HL-60 (cell line): ENCODE results near the gene CPTP.

Experiments
- DNase-seq, 2 experiments: peaks; one replicate each; pipeline ENCODE4 v3.0.0-alpha.2; 2010 to 2020; ENCODE audit warnings: low read depth in 1 of 2, low spot score in 1 of 2
- H3K27ac ChIP-seq: fragments of 250-450 bp; sonication (Bioruptor Pico); replicated peaks from 2 replicates; pipeline ENCODE4 v1.5.1; 2020; ENCODE audit warnings: mild to moderate bottlenecking, moderate library complexity
- H3K27me3 ChIP-seq: fragments of 250-450 bp; sonication (Bioruptor Pico); 2 replicates; pipeline ENCODE4 v1.5.1; 2021; ENCODE audit warnings: mild to moderate bottlenecking, moderate library complexity; ENCODE audit not compliant: insufficient read depth, poor library complexity, severe bottlenecking
- H3K4me3 ChIP-seq: replicated peaks from 2 replicates; pipeline ENCODE4 v1.5.1; 2011; ENCODE audit warnings: mild to moderate bottlenecking, control low read depth, low read length; ENCODE audit not compliant: insufficient read depth
- CTCF ChIP-seq: IDR thresholded peaks from one replicate; pipeline ENCODE4 v1.5.1; 2011; ENCODE audit warnings: low read length, control low read depth, inconsistent platforms; ENCODE audit not compliant: insufficient read depth
- GABPA ChIP-seq: IDR thresholded peaks from 2 replicates; pipeline ENCODE4 v1.6.1; 2012; ENCODE audit warnings: low read depth
- POLR2AphosphoS5 ChIP-seq: IDR thresholded peaks from 2 replicates; pipeline ENCODE4 v1.6.1; 2012; ENCODE audit warnings: low read depth
- SPI1 ChIP-seq: IDR thresholded peaks from 2 replicates; pipeline ENCODE4 v1.6.1; 2012; ENCODE audit warnings: low read depth, mild to moderate bottlenecking, borderline replicate concordance
- TF ChIP-seq, protein P1 (sequence below): IDR thresholded peaks from 2 replicates; pipeline ENCODE4 v1.6.1; 2012; ENCODE audit warnings: low read depth; ENCODE audit not compliant: insufficient replicate concordance

Gene CPTP

DNA sequence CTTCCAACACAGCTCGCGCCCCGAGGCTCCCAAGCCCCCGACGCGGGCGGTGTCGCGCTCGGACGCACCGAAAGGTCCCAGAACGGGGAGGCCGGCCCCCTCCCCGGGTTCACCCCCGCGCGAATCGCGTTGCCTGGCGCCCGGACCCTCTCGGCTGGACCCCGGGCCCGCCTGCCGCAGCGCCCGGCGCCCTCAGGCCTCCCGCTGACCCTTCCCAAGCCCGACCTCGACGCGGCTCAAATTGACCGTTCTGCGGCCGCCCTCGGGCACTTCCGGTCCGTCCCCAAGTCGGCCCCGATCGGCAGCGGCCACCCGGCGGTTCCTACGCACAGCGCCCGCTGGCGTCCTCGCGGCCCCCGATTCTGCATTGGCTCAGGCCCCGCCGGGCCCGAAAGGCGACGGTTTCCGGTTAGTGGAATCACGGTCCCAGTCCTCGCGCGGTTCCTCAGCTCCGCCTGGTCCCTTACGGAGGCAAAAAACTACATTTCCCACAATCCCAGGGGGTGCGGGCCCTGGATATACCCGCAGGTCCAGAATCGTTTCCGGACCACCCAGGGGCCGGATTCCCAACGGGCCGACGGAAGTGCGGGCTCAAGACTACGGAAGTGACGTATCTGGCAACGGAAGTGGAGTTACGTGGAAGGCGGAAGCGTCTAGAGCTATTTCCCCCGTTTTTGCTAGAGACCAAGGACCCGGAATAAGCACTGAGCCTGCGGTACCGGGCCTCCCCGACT, 50.5 kb downstream of the CPTP start, which contains the start of gene AURKAIP1:
Gene AURKAIP1 (minus strand): TSS at position 279 of the 734 bp plus-strand sequence. CDS start 451 bp downstream, outside the sequence.
- DNase-seq: peak; percentile 99 to 100
- H3K4me3 ChIP-seq: peak within 1 kb of the TSS; percentile 98
- H3K27me3 ChIP-seq: no peaks in the 10 kb centered on the region
- H3K27ac ChIP-seq: peak within 1 kb of the TSS; percentile 91
- peak; percentile 81; the same call in 1 of the 2 replicates for TF ChIP-seq SPI1
- no peak for TF ChIP-seq CTCF
- TF ChIP-seq POLR2AphosphoS5: peak; percentile 76
- TF ChIP-seq, protein P1, sequence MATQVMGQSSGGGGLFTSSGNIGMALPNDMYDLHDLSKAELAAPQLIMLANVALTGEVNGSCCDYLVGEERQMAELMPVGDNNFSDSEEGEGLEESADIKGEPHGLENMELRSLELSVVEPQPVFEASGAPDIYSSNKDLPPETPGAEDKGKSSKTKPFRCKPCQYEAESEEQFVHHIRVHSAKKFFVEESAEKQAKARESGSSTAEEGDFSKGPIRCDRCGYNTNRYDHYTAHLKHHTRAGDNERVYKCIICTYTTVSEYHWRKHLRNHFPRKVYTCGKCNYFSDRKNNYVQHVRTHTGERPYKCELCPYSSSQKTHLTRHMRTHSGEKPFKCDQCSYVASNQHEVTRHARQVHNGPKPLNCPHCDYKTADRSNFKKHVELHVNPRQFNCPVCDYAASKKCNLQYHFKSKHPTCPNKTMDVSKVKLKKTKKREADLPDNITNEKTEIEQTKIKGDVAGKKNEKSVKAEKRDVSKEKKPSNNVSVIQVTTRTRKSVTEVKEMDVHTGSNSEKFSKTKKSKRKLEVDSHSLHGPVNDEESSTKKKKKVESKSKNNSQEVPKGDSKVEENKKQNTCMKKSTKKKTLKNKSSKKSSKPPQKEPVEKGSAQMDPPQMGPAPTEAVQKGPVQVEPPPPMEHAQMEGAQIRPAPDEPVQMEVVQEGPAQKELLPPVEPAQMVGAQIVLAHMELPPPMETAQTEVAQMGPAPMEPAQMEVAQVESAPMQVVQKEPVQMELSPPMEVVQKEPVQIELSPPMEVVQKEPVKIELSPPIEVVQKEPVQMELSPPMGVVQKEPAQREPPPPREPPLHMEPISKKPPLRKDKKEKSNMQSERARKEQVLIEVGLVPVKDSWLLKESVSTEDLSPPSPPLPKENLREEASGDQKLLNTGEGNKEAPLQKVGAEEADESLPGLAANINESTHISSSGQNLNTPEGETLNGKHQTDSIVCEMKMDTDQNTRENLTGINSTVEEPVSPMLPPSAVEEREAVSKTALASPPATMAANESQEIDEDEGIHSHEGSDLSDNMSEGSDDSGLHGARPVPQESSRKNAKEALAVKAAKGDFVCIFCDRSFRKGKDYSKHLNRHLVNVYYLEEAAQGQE: no peak
- TF ChIP-seq GABPA: peak; percentile 99

DNA sequence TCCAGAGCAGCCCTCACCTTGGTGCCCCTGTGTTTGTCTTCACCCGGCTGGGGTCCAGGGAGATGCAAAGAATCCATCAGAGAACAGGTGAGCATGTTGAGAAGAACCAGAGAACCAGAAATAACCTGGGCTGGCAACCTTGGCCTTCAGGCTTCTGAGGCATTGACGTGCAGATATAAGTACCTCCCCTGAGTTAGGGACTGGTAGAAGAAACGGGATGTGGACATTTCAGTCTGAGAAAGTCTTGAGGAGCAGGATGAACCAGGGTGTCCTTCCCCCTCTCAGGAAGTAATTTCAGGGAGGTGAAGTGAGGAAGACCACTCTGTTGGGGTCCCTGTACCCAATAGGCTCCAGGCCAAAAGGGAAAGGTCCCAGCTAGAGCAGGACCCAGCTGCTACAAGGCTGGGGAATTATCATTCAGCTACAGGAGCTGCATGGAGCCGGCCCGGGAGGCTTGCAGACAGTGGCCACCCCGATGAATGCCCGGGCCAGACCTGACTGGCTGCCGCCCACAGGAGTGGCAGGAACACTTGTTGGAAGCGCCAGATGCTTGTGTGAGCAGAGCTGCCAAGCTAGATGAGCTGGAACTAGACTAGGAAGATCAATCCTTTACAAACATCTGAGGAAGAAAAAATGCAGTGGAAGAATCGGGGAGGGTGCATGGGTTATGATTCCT, 52.1 kb downstream of the CPTP start:
- DNase-seq: no peak
- no peak overlapping the region; the same call in 1 of the 2 replicates for H3K4me3 ChIP-seq
- TF ChIP-seq, protein P1: no peak
- TF ChIP-seq CTCF (no peak), GABPA (no peak), POLR2AphosphoS5 (no peak), SPI1 (no peak)
- H3K27ac ChIP-seq: peak overlapping the region; percentile 91
- no peaks in the 10 kb centered on the region for H3K27me3 ChIP-seq

DNA sequence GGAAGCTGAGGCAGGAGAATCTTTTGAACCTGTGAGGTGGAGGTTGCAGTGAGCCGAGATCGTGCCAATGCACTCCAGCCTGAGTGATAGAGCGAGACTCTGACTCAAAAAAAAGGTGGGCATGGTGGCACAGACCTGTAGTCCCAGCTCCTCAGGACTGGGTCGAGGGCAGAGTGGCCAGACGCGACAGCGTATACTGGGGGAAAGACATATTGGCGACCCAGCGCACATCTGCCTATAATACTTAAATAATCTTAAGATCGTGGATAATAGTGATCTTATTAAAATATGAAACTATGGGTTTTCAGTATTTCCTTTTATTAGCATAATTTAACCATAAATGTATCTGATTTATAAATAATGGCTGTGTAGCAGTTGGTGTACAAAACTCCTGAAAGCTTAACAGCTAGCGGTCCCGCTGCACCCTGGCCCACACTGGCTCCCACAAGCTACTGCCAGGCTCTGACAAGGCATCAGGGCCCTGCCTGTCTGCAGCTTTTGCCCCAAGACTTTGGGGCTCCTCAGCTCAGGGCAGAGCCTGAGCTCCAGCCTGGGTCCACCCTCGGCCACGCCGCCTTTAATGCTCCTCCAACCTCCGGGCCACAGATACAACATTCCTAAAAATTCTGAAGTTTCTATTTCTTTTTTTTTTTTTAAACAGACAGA, 53.1 kb downstream of the CPTP start:
- no peak for TF ChIP-seq CTCF
- no peak for TF ChIP-seq POLR2AphosphoS5
- TF ChIP-seq, protein P1: no peak
- no peak for TF ChIP-seq GABPA
- no peak for TF ChIP-seq SPI1
- H3K27me3 ChIP-seq: no peaks in the 10 kb centered on the region
- no peak for DNase-seq
- H3K4me3 ChIP-seq: no peak overlapping the region
- H3K27ac ChIP-seq: no peak overlapping the region
